IMR-90 (cell line): ENCODE results near the gene FPR2. TPM values are rescaled to one million over a fixed set of nuclear protein-coding genes. Genes with fewer than 3 reads are reported as not detected.

ENCODE experiments used
- ATAC-seq: fragments of 200-7000 bp; cut with Tn5 transposase; 2 replicates; pipeline ENCODE4 v1.9.1; 2020; ENCODE audit warnings: low read depth, mild to moderate bottlenecking, moderate library complexity
- BruUV-seq: library from RNA; stranded (reverse); fragments of 400-500 nt; replicated peaks from 2 replicates; lab custom pipeline; 2021; lab: Mats Ljungman, UMichigan
- CTCF ChIA-PET: fragments of 300-600 bp; formaldehyde crosslinking; extraction: SDS; loops from one replicate; lab custom pipeline; 2021; ENCODE audit warnings: antibody characterized with exemption; lab: Yijun Ruan, JAX
- POLR2A ChIA-PET: fragments of 300-600 bp; sonication (Branson Sonifier 250); formaldehyde crosslinking; loops from one replicate; lab custom pipeline; 2022; ENCODE audit warnings: antibody characterized with exemption; ENCODE audit not compliant: unreplicated experiment; lab: Charles Lee
- DNase-seq: peaks from one replicate; pipeline ENCODE4 v3.0.0; 2013
- H2AFZ ChIP-seq: replicated peaks from 2 replicates; pipeline ENCODE3; 2013; ENCODE audit warnings: low read length, mild to moderate bottlenecking; ENCODE audit not compliant: poor library complexity
- H2AK5ac ChIP-seq: 2 replicates; pipeline ENCODE4 v1.6.1; 2013; ENCODE audit warnings: low read depth, low read length, inconsistent platforms
- H2AK9ac ChIP-seq: replicated peaks from 2 replicates; pipeline ENCODE3; 2013; ENCODE audit warnings: mild to moderate bottlenecking, low read depth, low read length, moderate library complexity; ENCODE audit not compliant: poor library complexity
- H2BK120ac ChIP-seq: 2 replicates; pipeline ENCODE4 v1.6.1; 2013; ENCODE audit warnings: low read depth, low read length, inconsistent platforms
- H2BK15ac ChIP-seq: 3 replicates; pipeline ENCODE4 v1.6.1; 2013; ENCODE audit warnings: low read depth, low read length, inconsistent platforms
- H2BK20ac ChIP-seq: 2 replicates; pipeline ENCODE4 v1.6.1; 2013; ENCODE audit warnings: low read depth, mild to moderate bottlenecking, inconsistent platforms, low read length, moderate library complexity
- H2BK5ac ChIP-seq: 2 replicates; pipeline ENCODE4 v1.6.1; 2013; ENCODE audit warnings: mild to moderate bottlenecking, low read depth, low read length, inconsistent platforms; ENCODE audit not compliant: poor library complexity, severe bottlenecking
- H3K14ac ChIP-seq: replicated peaks from 2 replicates; pipeline ENCODE4 v1.6.1; 2013; ENCODE audit warnings: low read depth, low read length, inconsistent platforms
- H3K18ac ChIP-seq: 2 replicates; pipeline ENCODE4 v1.6.1; 2013; ENCODE audit warnings: low read depth, low read length, control low read depth
- H3K23ac ChIP-seq: 2 replicates; pipeline ENCODE4 v1.6.1; 2013; ENCODE audit warnings: low read depth, low read length, inconsistent platforms
- H3K27ac ChIP-seq: 2 replicates; pipeline ENCODE4 v1.5.1; 2013; ENCODE audit warnings: mild to moderate bottlenecking, control low read depth, low read length; ENCODE audit not compliant: insufficient read depth
- H3K27me3 ChIP-seq: 2 replicates; pipeline ENCODE4 v1.6.1; 2013; ENCODE audit warnings: low read length; ENCODE audit not compliant: control insufficient read depth, insufficient read depth
- H3K36me3 ChIP-seq: 2 replicates; pipeline ENCODE4 v1.6.1; 2013; ENCODE audit warnings: low read length, mixed read lengths; ENCODE audit not compliant: control insufficient read depth, insufficient read depth
- H3K4ac ChIP-seq: 2 replicates; pipeline ENCODE4 v1.6.1; 2013; ENCODE audit warnings: low read depth, low read length, inconsistent platforms
- H3K4me1 ChIP-seq: 2 replicates; pipeline ENCODE4 v1.6.1; 2013; ENCODE audit warnings: low read length, mixed read lengths; ENCODE audit not compliant: control insufficient read depth, insufficient read depth
- H3K4me2 ChIP-seq: 2 replicates; pipeline ENCODE4 v1.6.1; 2013; ENCODE audit warnings: low read depth, mild to moderate bottlenecking, control low read depth, low read length, moderate library complexity
- H3K4me3 ChIP-seq: 2 replicates; pipeline ENCODE4 v1.5.1; 2013; ENCODE audit warnings: low read depth, mild to moderate bottlenecking, control low read depth, low read length, moderate library complexity; ENCODE audit not compliant: insufficient read depth
- H3K56ac ChIP-seq: 2 replicates; pipeline ENCODE4 v1.6.1; 2013; ENCODE audit warnings: low read length, inconsistent platforms; ENCODE audit not compliant: insufficient read depth; ENCODE audit errors: extremely low read depth
- H3K79me1 ChIP-seq, 2 experiments: 2 replicates each; pipeline ENCODE4 v1.6.1; 2013; ENCODE audit warnings: low read length in 2 of 2, inconsistent platforms in 1 of 2, low read depth in 1 of 2
- H3K9ac ChIP-seq: 2 replicates; pipeline ENCODE4 v1.6.1; 2013; ENCODE audit warnings: low read depth, low read length, control low read depth
- H3K9me1 ChIP-seq: 2 replicates; pipeline ENCODE4 v1.6.1; 2013; ENCODE audit warnings: low read length, inconsistent platforms; ENCODE audit not compliant: insufficient read depth
- H3K9me3 ChIP-seq: 2 replicates; pipeline ENCODE4 v1.6.1; 2013; ENCODE audit warnings: low read length; ENCODE audit not compliant: control insufficient read depth, insufficient read depth
- H4K20me1 ChIP-seq: 2 replicates; pipeline ENCODE4 v1.6.1; 2013; ENCODE audit warnings: low read length, inconsistent platforms; ENCODE audit not compliant: insufficient read depth
- H4K5ac ChIP-seq: 2 replicates; pipeline ENCODE4 v1.6.1; 2013; ENCODE audit warnings: mild to moderate bottlenecking, low read depth, low read length, control low read depth
- H4K8ac ChIP-seq, 2 experiments: 2 replicates each; pipeline ENCODE4 v1.6.1; 2013; ENCODE audit warnings: low read depth in 2 of 2, low read length in 2 of 2, control low read depth in 1 of 2, inconsistent platforms in 1 of 2
- H4K91ac ChIP-seq: 2 replicates; pipeline ENCODE4 v1.6.1; 2013; ENCODE audit warnings: low read depth, low read length, inconsistent platforms; ENCODE audit not compliant: insufficient read depth
- CEBPB ChIP-seq: IDR thresholded peaks from 2 replicates; pipeline ENCODE4 v1.6.1; 2012; ENCODE audit warnings: low read depth, low read length, improper control_type of control experiment
- FOS ChIP-seq: fragments of 150-350 bp; IDR thresholded peaks from 2 replicates; pipeline ENCODE4 v1.6.1; 2016; ENCODE audit warnings: low read depth, low read length
- MAFK ChIP-seq: IDR thresholded peaks from 2 replicates; pipeline ENCODE4 v1.6.1; 2012; ENCODE audit warnings: low read depth, low read length, improper control_type of control experiment
- MAZ ChIP-seq: IDR thresholded peaks from 2 replicates; pipeline ENCODE4 v1.6.1; 2012; ENCODE audit warnings: low read depth, mild to moderate bottlenecking, low read length, improper control_type of control experiment, moderate library complexity, borderline replicate concordance
- NFE2L2 ChIP-seq: fragments of 150-350 bp; IDR thresholded peaks from 2 replicates; pipeline ENCODE4 v1.6.1; 2016; ENCODE audit warnings: low read depth, mild to moderate bottlenecking, low read length
- RAD21 ChIP-seq: IDR thresholded peaks from 2 replicates; pipeline ENCODE4 v1.6.1; 2012; ENCODE audit warnings: low read length, improper control_type of control experiment
- WGBS, 2 experiments: methylation state at CpG; one replicate each; pipeline versions ENCODE4 v1.1.5 to v1.1.7; 2013; ENCODE audit warnings: missing lambda C conversion rate in 2 of 2; ENCODE audit not compliant: insufficient read length in 1 of 2; ENCODE audit errors: extremely low coverage in 2 of 2; 5-methylcytosine and 5-hydroxymethylcytosine counted together
- dilution Hi-C: fragments of 300-500 bp; cut with HindIII; formaldehyde crosslinking; loops from one replicate; pipeline ENCODE4 v1.14.3; 2018; ENCODE audit warnings: low sequenced_read_pairs; ENCODE audit not compliant: unreplicated experiment
- in situ Hi-C: fragments of 300-500 bp; cut with MboI; formaldehyde crosslinking; loops from 3 replicates; pipeline ENCODE4 v1.14.3; 2019; ENCODE audit warnings: low sequenced_read_pairs, inconsistent platforms, mixed read lengths
- intact Hi-C: fragments of 100-400 bp; cut with micrococcal nuclease; formaldehyde crosslinking; loops from 2 replicates; pipeline ENCODE4 v1.10.0; 2022
- polyA plus RNA-seq, 3 experiments: library from polyadenylated mRNA; depleted of rRNA; stranded (reverse); fragments of >200 nt; gene quantifications; 2 replicates each; pipeline ENCODE4 v1.2.3, GENCODE V29; 2012; ENCODE audit warnings: low replicate concordance in 1 of 3
- total RNA-seq: library from RNA; depleted of rRNA; stranded (reverse); fragments of >200 nt; gene quantifications from 2 replicates; pipeline ENCODE4 v1.2.3, GENCODE V29; 2012
- TF ChIP-seq, protein P1 (sequence below): conservative IDR thresholded peaks from 2 replicates; pipeline ENCODE4 v1.5.1; 2012; ENCODE audit warnings: mild to moderate bottlenecking, low read depth, low read length, improper control_type of control experiment
- TF ChIP-seq, protein P2 (sequence below): fragments of 150-350 bp; IDR thresholded peaks from 2 replicates; pipeline ENCODE4 v1.6.1; 2017; ENCODE audit warnings: mild to moderate bottlenecking, antibody characterized with exemption, low read length, low read depth

FPR2 gene
- total and polyA plus RNA-seq, 2 of the 4 experiments (the other 2 are of a cell fraction), result not detected

DNA sequence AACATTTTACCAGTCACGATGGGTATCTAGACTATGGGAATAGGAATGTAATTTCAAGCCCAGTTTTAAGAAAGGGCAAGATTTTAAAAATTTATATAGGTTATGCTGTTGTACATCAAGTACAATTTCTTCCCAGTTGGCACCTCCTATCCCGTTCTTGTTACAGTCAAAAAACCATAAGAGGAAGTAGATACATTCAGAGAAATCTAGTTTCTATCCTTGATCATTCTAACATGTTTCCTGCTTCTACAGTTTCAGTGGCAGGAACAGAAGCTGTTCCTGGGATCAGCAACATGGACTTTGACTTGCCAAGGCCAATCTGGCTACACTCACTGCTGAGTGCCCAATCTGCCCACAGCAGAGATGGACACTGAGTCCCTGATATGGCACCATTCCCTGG lies 19.3 kb downstream of the FPR2 start:
- no peak overlapping the region for H3K14ac ChIP-seq
- ATAC-seq, result no peak
- H3K23ac ChIP-seq, result no peak overlapping the region
- no peak overlapping the region for H4K91ac ChIP-seq
- no peak overlapping the region for H2AK5ac ChIP-seq
- H2BK20ac ChIP-seq, result no peak overlapping the region
- no peak for DNase-seq
- no peaks in the 10 kb centered on the region for H3K4me1 ChIP-seq
- H4K5ac ChIP-seq, result no peak overlapping the region
- no peak overlapping the region for H2BK15ac ChIP-seq
- no peak overlapping the region for H3K18ac ChIP-seq
- no peak overlapping the region for H3K27ac ChIP-seq
- H4K8ac ChIP-seq, result no peak overlapping the region
- dilution Hi-C loops, result no loop called here
- H4K20me1 ChIP-seq, result no peaks in the 10 kb centered on the region
- no peaks in the 10 kb centered on the region for H3K79me1 ChIP-seq
- intact Hi-C loops, result no loop called here
- H3K36me3 ChIP-seq, result no peaks in the 10 kb centered on the region
- H3K9ac ChIP-seq, result no peak overlapping the region
- in situ Hi-C loops, result no loop called here
- H3K9me1 ChIP-seq, result no peaks in the 10 kb centered on the region
- H3K4me2 ChIP-seq, result no peak overlapping the region
- TF ChIP-seq CEBPB, result no peak
- TF ChIP-seq MAFK, result no peak
- TF ChIP-seq NFE2L2, result no peak
- TF ChIP-seq MAZ, result no peak
- TF ChIP-seq, protein P1, sequence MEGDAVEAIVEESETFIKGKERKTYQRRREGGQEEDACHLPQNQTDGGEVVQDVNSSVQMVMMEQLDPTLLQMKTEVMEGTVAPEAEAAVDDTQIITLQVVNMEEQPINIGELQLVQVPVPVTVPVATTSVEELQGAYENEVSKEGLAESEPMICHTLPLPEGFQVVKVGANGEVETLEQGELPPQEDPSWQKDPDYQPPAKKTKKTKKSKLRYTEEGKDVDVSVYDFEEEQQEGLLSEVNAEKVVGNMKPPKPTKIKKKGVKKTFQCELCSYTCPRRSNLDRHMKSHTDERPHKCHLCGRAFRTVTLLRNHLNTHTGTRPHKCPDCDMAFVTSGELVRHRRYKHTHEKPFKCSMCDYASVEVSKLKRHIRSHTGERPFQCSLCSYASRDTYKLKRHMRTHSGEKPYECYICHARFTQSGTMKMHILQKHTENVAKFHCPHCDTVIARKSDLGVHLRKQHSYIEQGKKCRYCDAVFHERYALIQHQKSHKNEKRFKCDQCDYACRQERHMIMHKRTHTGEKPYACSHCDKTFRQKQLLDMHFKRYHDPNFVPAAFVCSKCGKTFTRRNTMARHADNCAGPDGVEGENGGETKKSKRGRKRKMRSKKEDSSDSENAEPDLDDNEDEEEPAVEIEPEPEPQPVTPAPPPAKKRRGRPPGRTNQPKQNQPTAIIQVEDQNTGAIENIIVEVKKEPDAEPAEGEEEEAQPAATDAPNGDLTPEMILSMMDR, result no peak
- TF ChIP-seq, protein P2, sequence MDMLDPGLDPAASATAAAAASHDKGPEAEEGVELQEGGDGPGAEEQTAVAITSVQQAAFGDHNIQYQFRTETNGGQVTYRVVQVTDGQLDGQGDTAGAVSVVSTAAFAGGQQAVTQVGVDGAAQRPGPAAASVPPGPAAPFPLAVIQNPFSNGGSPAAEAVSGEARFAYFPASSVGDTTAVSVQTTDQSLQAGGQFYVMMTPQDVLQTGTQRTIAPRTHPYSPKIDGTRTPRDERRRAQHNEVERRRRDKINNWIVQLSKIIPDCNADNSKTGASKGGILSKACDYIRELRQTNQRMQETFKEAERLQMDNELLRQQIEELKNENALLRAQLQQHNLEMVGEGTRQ, result no peak
- TF ChIP-seq FOS, result no peak
- TF ChIP-seq RAD21, result no peak
- CTCF ChIA-PET, result no interaction called here
- BruUV-seq, result no TSS peak
- H3K9me3 ChIP-seq, result no peaks in the 10 kb centered on the region
- H2AK9ac ChIP-seq, result no peak overlapping the region
- peak overlapping the region; percentile 33 for H2AFZ ChIP-seq
- no peak overlapping the region for H3K4ac ChIP-seq
- H3K27me3 ChIP-seq, result peaks cover 2% of the 10 kb centered on the region; the same call in 1 of the 2 replicates
- H3K4me3 ChIP-seq, result no peak overlapping the region
- no peak overlapping the region for H2BK120ac ChIP-seq
- WGBS, 2 experiments, result no CpG with 5 or more reads among the region's 2 CpGs
- no peak overlapping the region for H3K56ac ChIP-seq
- no peak overlapping the region for H2BK5ac ChIP-seq
- POLR2A ChIA-PET, result no interaction called here
